ENCODE data around the gene TIMM50. TPM values are rescaled to one million over a fixed set of nuclear protein-coding genes. Genes with fewer than 3 reads are reported as not detected.

TIMM50 gene
- total RNA-seq, 3 donors from 2014 or later (not counting 1 experiment from before 2014, with no cell fraction given), result 50.1 to 67.2 (median 60.8) TPM

DNA sequence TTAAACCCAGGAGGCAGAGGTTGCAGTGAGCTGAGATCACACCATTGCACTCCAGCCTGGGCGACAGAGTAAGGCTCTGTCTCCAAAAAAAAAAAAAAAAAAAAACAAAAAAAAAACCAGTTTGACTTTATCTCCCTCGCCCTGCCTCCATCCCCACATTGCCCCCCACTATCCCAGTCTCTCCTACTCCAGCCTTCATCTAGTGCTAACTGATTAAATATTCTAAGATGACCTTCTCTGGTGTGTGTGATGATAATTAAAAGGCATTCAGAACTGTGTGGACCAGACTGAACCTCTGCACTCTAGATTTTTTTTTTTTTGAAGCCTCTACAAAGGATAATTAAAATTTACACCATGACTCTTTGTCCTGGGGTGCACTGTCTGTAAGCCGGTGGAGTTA lies 12.2 kb downstream of the TIMM50 start:
- Mint-ChIP-seq H3K27me3 (ENCODE audit: low read depth in 2 of 2) (peaks cover 12% of the 10 kb centered on the region in 2 donors), H3K4me3 (no peak overlapping the region), H3K36me3 (no peaks in the 10 kb centered on the region), H3K27ac (no peak overlapping the region), H3K4me1 (peaks cover 0 to 2% of the 10 kb centered on the region in 2 donors), H3K9me3 (no peaks in the 10 kb centered on the region)
- H3K27ac ChIP-seq (ENCODE audit: low read length), result no peak overlapping the region
- H3K36me3 ChIP-seq (ENCODE audit: control insufficient read depth, insufficient read depth, low read length), result peaks cover 30% of the 10 kb centered on the region
- peaks cover 3% of the 10 kb centered on the region for H3K4me1 ChIP-seq (ENCODE audit: control insufficient read depth, insufficient read depth, low read length)
- intact Hi-C loops (cut with micrococcal nuclease), result no loop called here
- TF ChIP-seq CTCF (IDR thresholded peaks at IDR 0.05), result no peak
- H3K9me3 ChIP-seq (ENCODE audit: control insufficient read depth, insufficient read depth, low read length), result no peaks in the 10 kb centered on the region
- H3K4me3 ChIP-seq (ENCODE audit: low read length), result no peak overlapping the region
- DNase-seq (no peak), ATAC-seq (no peak)
- WGBS (ENCODE audit: insufficient coverage), result 91% methylated on average over 1 of the region's 3 CpGs
- H3K27me3 ChIP-seq (ENCODE audit: control insufficient read depth, insufficient read depth, low read length), result peaks cover 10% of the 10 kb centered on the region

DNA sequence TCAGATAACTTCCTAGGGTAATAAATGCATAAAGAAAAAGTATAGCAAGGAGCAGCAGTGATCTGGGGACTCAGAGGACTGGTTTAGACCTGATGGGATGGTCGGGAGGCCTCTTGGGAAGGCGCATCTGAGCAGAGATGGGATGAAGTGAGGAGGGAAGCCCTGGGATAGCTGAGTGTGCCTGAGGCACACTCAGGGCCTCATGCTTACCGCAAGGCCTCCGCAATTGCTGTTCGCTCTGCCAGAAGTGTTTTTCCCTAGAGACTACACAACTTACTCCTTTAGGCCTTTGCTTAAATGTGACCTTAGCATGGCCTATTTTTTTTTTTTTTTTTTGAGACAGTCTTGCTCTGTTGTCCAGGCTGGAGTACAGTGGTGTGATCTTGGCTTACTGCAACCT lies 14.0 kb downstream of the TIMM50 start:
- Histone ChIP-seq H3K9me3 (ENCODE audit: control insufficient read depth, insufficient read depth, low read length) (no peaks in the 10 kb centered on the region), H3K4me1 (ENCODE audit: control insufficient read depth, insufficient read depth, low read length) (peaks cover 19% of the 10 kb centered on the region), H3K27me3 (ENCODE audit: control insufficient read depth, insufficient read depth, low read length) (peaks cover 23% of the 10 kb centered on the region), H3K36me3 (ENCODE audit: control insufficient read depth, insufficient read depth, low read length) (peaks cover 11% of the 10 kb centered on the region), H3K4me3 (ENCODE audit: low read length) (no peak overlapping the region), H3K27ac (ENCODE audit: low read length) (no peak overlapping the region)
- peaks cover 11 to 20% of the 10 kb centered on the region in 2 donors for H3K4me1 Mint-ChIP-seq
- no peak for ATAC-seq
- no peak for DNase-seq
- WGBS (ENCODE audit: insufficient coverage), result 93% methylated on average over 5 of the region's 5 CpGs
- H3K9me3 Mint-ChIP-seq, result no peaks in the 10 kb centered on the region
- no peak for TF ChIP-seq CTCF (IDR thresholded peaks at IDR 0.05)
- intact Hi-C loops (cut with micrococcal nuclease), result no loop called here
- no peaks in the 10 kb centered on the region for H3K36me3 Mint-ChIP-seq
- H3K27ac Mint-ChIP-seq, result no peak overlapping the region
- no peak overlapping the region for H3K4me3 Mint-ChIP-seq
- H3K27me3 Mint-ChIP-seq (ENCODE audit: low read depth in 2 of 2), result peaks cover 24 to 26% of the 10 kb centered on the region in 2 donors

DNA sequence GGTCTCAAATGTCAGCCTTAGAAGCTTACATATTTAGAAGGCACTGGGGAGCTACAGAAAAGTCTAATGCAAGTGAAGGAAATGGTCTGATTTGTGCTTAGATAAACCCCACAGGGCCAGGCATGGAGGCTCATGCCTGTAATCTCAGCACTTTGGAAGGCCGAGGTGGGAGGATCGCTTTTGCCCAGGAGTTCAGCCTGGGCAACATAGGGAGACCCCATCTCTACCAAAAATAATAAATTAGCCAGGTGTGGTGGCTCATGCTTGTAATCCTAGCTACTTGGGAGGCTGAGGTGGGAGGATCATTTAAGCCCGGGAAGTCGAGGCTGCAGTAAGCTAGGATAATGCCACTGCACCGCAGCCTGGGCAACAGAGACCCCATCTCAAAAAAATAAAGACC lies 15.4 kb downstream of the TIMM50 start:
- H3K4me3 Mint-ChIP-seq, result no peak overlapping the region
- H3K4me1 ChIP-seq (ENCODE audit: control insufficient read depth, insufficient read depth, low read length), result peaks cover 19% of the 10 kb centered on the region
- H3K9me3 ChIP-seq (ENCODE audit: control insufficient read depth, insufficient read depth, low read length), result no peaks in the 10 kb centered on the region
- peaks cover 14 to 23% of the 10 kb centered on the region in 2 donors for H3K4me1 Mint-ChIP-seq
- ATAC-seq, result no peak
- peaks cover 34 to 39% of the 10 kb centered on the region in 2 donors for H3K27me3 Mint-ChIP-seq (ENCODE audit: low read depth in 2 of 2)
- no peak for TF ChIP-seq CTCF (IDR thresholded peaks at IDR 0.05)
- intact Hi-C loops (cut with micrococcal nuclease), result no loop called here
- H3K9me3 Mint-ChIP-seq, result no peaks in the 10 kb centered on the region
- no peak overlapping the region for H3K27ac Mint-ChIP-seq
- H3K4me3 ChIP-seq (ENCODE audit: low read length), result no peak overlapping the region
- WGBS (ENCODE audit: insufficient coverage), result 95% methylated on average over 5 of the region's 5 CpGs
- H3K36me3 Mint-ChIP-seq, result no peaks in the 10 kb centered on the region
- H3K36me3 ChIP-seq (ENCODE audit: control insufficient read depth, insufficient read depth, low read length), result peaks cover 2% of the 10 kb centered on the region
- peaks cover 28% of the 10 kb centered on the region for H3K27me3 ChIP-seq (ENCODE audit: control insufficient read depth, insufficient read depth, low read length)
- no peak overlapping the region for H3K27ac ChIP-seq (ENCODE audit: low read length)
- DNase-seq, result no peak

GRCh38 chr19:39497701-39497995 lies 17.0 kb downstream of the TIMM50 start:
- Histone ChIP-seq H3K36me3 (ENCODE audit: control insufficient read depth, insufficient read depth, low read length) (no peaks in the 10 kb centered on the region), H3K4me1 (ENCODE audit: control insufficient read depth, insufficient read depth, low read length) (peaks cover 21% of the 10 kb centered on the region), H3K4me3 (ENCODE audit: low read length) (no peak overlapping the region), H3K27me3 (ENCODE audit: control insufficient read depth, insufficient read depth, low read length) (peaks cover 28% of the 10 kb centered on the region), H3K9me3 (ENCODE audit: control insufficient read depth, insufficient read depth, low read length) (no peaks in the 10 kb centered on the region), H3K27ac (ENCODE audit: low read length) (no peak overlapping the region)
- ATAC-seq (no peak), DNase-seq (no peak)
- no peak for TF ChIP-seq CTCF (IDR thresholded peaks at IDR 0.05)
- Mint-ChIP-seq H3K27me3 (ENCODE audit: low read depth in 2 of 2) (peaks cover 34 to 39% of the 10 kb centered on the region in 2 donors), H3K4me1 (peaks cover 14 to 23% of the 10 kb centered on the region in 2 donors), H3K9me3 (no peaks in the 10 kb centered on the region), H3K27ac (no peak overlapping the region), H3K4me3 (no peak overlapping the region), H3K36me3 (no peaks in the 10 kb centered on the region)
- WGBS (ENCODE audit: insufficient coverage), result 0% methylated on average over 7 of the region's 7 CpGs
- intact Hi-C loops (cut with micrococcal nuclease), result no loop called here

Data from natural killer cell (primary cell).